ENCODE data around the gene RHCG. TPM values are rescaled to one million over a fixed set of nuclear protein-coding genes. Genes with fewer than 3 reads are reported as not detected.

RHCG gene
- total and polyA plus RNA-seq, 2 of the 13 experiments (the other 11 are each of a cell fraction or from before 2014, with no cell fraction given): not detected

GRCh38 chr15:89526181-89526580 lies 29.8 kb upstream of the RHCG start:
- no peak overlapping the region for H3K27ac ChIP-seq (ENCODE audit: extremely low read length, insufficient read depth, low read length)
- ChIA-PET CTCF (ENCODE audit: low intra/inter-chr PET ratio, low total read pairs) (no interaction called here), POLR2A (no interaction called here)
- WGBS (ENCODE audit: low lambda C conversion rate): 64% methylated on average over 7 of the region's 7 CpGs
- H3K27me3 ChIP-seq (ENCODE audit: control insufficient read depth in 1 of 2, insufficient read depth in 2 of 2, low read length in 2 of 2): peaks cover 2 to 6% of the 10 kb centered on the region in 2 experiments; a peak in 3 of 5 replicates
- H3K4me2 ChIP-seq (ENCODE audit: low read depth, low read length): no peak overlapping the region
- no peak overlapping the region for H2AFZ ChIP-seq (ENCODE audit: low read length)
- DNase-seq (ENCODE audit: low spot score) (no peak), ATAC-seq (no peak), FAIRE-seq (no peak)
- TF ChIP-seq GABPA (IDR thresholded peaks at IDR 0.05; ENCODE audit: low read depth, low read length) (no peak), GABPA (CRISPR knock-in tag; IDR thresholded peaks at IDR 0.05; ENCODE audit: low read depth) (no peak), TMF1 (CRISPR knock-in tag; IDR thresholded peaks at IDR 0.05; ENCODE audit: low read depth) (no peak), HMG20B (CRISPR knock-in tag; conservative IDR thresholded peaks at IDR 0.05) (no peak), ZNF20 (CRISPR knock-in tag; IDR thresholded peaks at IDR 0.05) (no peak), MBD4 (IDR thresholded peaks at IDR 0.05; ENCODE audit: borderline replicate concordance, low read length) (no peak), PAXIP1 (CRISPR knock-in tag; conservative IDR thresholded peaks at IDR 0.05) (no peak), FOXK2 (IDR thresholded peaks at IDR 0.05) (no peak), SIN3A (IDR thresholded peaks at IDR 0.05; ENCODE audit: borderline replicate concordance, low read depth, low read length) (no peak), ZBTB39 (CRISPR knock-in tag; IDR thresholded peaks at IDR 0.05) (no peak), ZNF790 (CRISPR knock-in tag; IDR thresholded peaks at IDR 0.05; ENCODE audit: borderline replicate concordance) (no peak), GTF3A (CRISPR knock-in tag; conservative IDR thresholded peaks at IDR 0.05) (no peak), ZKSCAN1 (IDR thresholded peaks at IDR 0.05; ENCODE audit: low read length) (no peak)
- H3K4me3 ChIP-seq (replicated peaks in 1 of 3; ENCODE audit: insufficient read depth in 1 of 3, low read depth in 2 of 3, low read length in 3 of 3): no peak overlapping the region
- H3K9me3 ChIP-seq (ENCODE audit: low read length): no peaks in the 10 kb centered on the region
- no peaks in the 10 kb centered on the region for H3K36me3 ChIP-seq (replicated peaks in 1 of 2; ENCODE audit: control insufficient read depth in 1 of 2, insufficient read depth in 2 of 2, low read length in 2 of 2)
- in situ Hi-C loops (cut with HindIII; ENCODE audit: extremely low pct_ligation_motif_present, low pct_unique_long_range_greater_than_20kb): no loop called here
- H4K20me1 ChIP-seq (ENCODE audit: insufficient read depth, low read length): no peaks in the 10 kb centered on the region
- H3K79me2 ChIP-seq (ENCODE audit: insufficient read depth, low read length): no peaks in the 10 kb centered on the region
- peaks cover 8% of the 10 kb centered on the region for H3K4me1 ChIP-seq (ENCODE audit: insufficient read depth, low read length)
- intact Hi-C loops (cut with micrococcal nuclease; ENCODE audit: unreplicated experiment): no loop called here
- BruUV-seq (replicated peaks): no TSS peak
- H3K9ac ChIP-seq (ENCODE audit: insufficient read depth, low read depth, low read length): no peak overlapping the region
